Medulla oblongata (tissue), 1 donor: Measurements from ENCODE around the gene PSMB9.
"Not testable (repeated sequence)": the region's sequence is repeated elsewhere in the genome, so short reads cannot be mapped to it uniquely, and the experiment has no call there.

ENCODE experiments used
- DNase-seq: peaks from one replicate; pipeline ENCODE4 v3.0.0-alpha.2; 2015; ENCODE audit errors: extremely low spot score

The PSMB9 gene

GRCh38 chr6:32860674-32861073 is 6.7 kb downstream of the PSMB9 start:
- no peak for DNase-seq

GRCh38 chr6:32862725-32863124 is 8.7 kb downstream of the PSMB9 start:
- no peak for DNase-seq

GRCh38 chr6:32865724-32866443 is 11.9 kb downstream of the PSMB9 start:
- DNase-seq = no peak

DNA sequence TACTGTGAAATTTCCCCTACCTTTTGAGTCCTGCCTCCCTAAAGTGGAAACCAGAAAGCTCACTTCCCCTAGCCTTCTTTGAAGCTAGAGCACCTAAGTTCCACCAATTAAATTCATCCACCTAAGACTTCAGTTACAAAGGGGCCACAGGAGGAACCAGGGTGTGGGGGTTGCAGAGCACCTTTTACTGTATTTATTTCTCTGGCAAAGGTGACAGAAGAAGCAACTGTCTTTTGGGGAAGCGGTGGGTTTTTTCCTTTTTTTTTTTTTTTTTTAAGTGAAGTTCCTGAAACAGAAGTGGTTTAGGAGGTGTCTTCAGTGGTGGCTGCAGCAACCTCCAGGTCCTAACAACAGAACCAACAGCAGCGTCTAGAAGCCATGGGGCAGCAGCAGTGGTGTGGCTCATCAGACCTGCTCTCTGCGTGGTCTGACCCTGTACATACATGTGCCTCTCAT is 13.1 kb downstream of the PSMB9 start:
- no peak for DNase-seq

DNA sequence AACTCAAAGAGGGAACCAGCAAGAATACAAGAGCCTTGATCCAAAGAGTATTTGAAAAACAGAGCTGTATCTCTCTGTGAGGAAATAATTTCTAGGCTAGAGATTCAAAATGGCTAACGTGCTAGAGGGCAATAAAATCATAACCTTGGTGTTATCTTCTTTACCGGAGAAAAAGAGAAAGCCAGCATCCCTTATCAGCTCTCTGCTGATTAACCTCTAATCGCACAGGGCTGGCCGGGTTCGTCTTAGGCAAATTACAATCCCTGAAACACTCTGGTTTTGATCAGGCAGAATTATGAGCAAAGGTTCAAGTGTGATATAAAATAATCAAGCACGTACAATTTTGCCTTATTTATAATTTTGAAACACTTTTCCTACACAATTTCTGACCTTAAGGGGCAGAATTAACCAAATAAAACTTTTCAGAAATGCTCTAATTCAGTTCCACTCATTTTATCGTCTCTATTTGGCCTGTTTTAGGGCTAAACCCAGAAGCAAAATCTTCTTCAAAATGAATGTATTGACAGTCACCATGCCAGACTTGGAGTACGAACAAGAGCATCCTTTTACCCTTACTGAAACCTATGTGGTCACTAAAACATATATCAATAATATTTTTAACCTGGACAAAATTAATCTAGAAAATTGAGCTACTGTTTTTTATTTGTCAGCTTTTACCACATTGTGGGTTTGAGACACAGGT is 13.7 kb downstream of the PSMB9 start:
- no peak for DNase-seq

DNA sequence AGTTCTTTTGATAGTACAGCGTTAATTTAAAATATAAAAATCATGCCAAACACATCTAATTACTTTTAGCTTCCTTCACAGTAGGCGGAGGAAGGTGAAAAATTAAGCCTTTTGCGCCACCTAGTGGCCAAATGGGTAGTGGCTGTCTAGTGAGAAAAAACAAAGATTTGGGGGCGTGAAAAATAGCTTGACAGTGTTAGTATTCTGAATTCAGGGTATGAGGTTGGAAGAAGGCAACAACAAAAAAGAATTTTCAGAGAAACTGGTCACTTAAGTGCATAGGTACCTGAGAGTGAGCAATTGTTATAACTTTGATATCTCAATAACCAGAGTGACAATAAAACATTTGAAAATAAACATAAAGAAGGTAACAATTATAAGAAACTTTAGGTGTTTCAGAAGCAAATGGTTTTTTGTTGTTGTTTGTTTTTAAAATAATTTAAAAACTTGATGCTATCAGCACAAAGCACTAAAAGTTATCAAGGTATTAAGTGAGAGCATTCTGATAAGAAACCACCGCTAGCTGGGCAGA is 14.3 kb downstream of the PSMB9 start:
- peak; percentile 94 for DNase-seq

GRCh38 chr6:32873947-32874346 is 20.0 kb downstream of the PSMB9 start:
- not testable (repeated sequence) for DNase-seq

- no peak for DNase-seq
Measured at GRCh38 chr6:32876603-32877002, 22.6 kb downstream of the PSMB9 start.

- no peak for DNase-seq
Measured at GRCh38 chr6:32879691-32880090, 25.7 kb downstream of the PSMB9 start.

DNA sequence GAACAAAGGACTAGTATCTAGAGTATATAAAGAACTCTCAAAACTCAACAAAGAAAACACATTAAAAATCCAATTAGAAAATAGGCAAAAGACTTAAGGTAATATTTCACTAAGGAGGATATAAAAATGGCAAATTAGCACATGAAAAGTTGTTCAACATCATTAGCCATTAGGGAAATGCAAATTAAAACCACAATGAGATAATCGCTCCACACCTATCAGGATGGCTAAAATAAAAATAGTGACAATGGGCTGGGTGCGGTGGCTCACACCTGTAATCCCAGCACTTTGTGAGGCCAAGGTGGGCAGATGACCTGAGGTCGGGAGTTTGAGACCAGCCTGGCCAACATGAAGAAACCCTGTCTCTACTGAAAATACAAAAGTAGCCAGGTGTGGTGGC is 27.0 kb downstream of the PSMB9 start:
- not testable (repeated sequence) for DNase-seq

DNA sequence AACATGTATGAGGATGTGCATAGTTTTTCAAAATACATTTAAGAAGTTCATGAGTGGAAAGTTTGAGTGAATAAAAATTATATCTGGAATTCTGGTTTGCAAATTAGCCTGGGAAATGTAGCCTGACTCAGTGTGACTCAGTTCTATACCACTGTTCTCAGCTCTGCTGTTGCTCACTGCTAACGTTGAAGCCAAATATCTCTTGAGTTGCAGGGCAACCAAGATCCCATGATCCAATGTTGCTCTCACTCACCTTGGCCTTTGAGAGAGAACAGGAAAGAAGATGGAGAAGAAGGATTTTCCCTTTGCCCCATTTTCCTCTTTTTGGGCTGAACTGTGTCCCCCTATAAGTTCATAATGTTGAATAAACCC is 28.9 kb downstream of the PSMB9 start:
- no peak for DNase-seq

DNA sequence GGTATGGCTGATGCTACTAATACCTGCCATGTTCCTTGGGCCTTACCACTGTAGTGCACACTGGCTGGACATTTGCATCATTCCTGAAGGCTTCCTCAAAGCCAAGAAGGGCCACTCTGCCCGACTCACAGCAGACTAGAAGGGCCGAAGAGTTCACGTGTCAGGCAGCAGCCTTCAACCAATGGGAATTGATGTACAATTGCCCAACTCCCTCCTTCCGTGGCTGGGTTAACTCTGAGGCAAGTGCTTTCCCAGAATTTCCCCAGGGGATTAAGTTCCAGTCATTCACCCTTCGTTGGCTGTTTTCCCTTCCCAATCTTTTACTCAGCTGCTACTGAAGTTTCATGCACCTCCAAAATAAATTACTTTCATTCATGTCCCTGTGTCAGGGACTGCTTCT is 29.8 kb downstream of the PSMB9 start:
- peak; percentile 39 for DNase-seq

GRCh38 chr6:32885698-32886286 is 31.8 kb downstream of the PSMB9 start:
- peak; percentile 92 for DNase-seq

GRCh38 chr6:32886681-32887383 is 32.8 kb downstream of the PSMB9 start:
- peak; percentile 43 for DNase-seq

GRCh38 chr6:32887616-32888015 is 33.6 kb downstream of the PSMB9 start:
- no peak for DNase-seq

GRCh38 chr6:32888576-32888975 is 34.6 kb downstream of the PSMB9 start:
- no peak for DNase-seq

- DNase-seq = no peak
Measured at GRCh38 chr6:32889533-32889932, 35.5 kb downstream of the PSMB9 start.

- no peak for DNase-seq
Measured at GRCh38 chr6:32890831-32891230, 36.8 kb downstream of the PSMB9 start.

DNA sequence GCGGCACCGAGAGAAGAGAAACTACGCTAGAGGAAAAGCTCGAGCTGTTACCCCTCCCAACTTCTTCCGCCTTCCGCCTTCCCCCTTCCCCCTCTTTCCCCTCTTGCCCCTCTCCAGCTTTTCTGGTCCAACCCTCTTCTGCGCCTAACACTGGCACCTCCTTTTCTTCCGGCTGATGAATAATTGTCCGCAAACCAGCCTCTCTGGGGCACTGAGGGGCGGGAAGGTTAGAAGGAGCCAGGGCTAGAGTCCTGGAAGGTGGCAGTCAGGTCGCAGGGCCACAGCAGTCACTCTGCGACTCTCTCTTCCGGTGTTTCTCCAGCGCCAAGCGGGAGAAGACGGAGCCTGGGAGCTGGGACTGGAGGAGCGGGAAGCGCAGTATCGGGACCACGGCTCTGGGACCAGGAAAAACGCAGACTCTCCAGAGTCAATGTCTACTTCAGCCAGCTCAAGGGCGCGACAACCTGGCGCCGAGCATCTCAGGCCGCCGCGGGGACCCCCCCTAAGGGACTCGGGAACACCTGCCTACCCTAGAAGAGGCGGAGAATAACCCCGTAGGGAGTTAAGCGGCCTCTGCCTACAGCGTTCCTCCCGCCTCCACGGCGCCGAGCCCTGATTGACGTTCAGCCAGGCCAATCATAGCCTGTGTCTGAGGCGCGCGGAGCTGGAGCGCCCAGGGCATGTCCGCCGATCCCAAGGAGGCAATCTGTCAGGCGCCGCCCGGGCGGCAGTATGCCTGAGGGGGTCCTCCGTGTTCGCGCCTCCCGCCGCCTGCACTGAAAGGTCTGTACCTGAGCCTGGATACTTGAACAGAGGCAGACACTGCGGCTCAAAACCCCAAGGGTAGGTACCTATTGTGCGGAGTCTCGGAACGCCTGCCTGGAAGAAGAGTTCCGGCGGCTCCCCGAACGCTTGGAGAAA is 40.4 kb downstream of the PSMB9 start:
- peak; percentile 96 for DNase-seq

DNA sequence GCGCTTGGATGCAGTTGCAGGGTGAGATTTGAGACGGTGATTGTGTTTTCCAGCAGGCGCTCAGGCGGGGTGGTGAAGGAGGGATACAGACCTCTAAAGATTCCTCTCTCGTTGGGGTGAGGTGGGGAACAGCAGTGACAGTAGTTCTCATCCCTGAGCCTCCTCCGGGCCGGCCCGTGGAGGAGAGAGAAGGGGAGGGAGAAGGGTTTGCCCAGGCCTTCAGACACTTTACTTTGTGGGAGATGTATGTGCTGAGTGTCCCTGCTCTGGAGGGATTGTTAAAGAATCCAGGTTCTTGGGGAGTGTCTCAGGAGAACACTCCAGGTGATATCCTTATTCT is 41.0 kb downstream of the PSMB9 start:
- DNase-seq = no peak

GRCh38 chr6:32903952-32904351 is 50.0 kb downstream of the PSMB9 start:
- DNase-seq = no peak
